ENCODE measurements around the gene UCK1.

The UCK1 gene

GRCh38 chr9:131530920-131531832 lies at the start of gene UCK1:
TSS of gene UCK1 (minus strand) at chr9:131531263. CDS start at chr9:131531174, 89 bp downstream.
- peak within 1 kb of the TSS; percentile 99 for H3K4me3 ChIP-seq (ENCODE audit: low read depth, low read length)
- no peaks in the 10 kb centered on the region for H3K4me1 ChIP-seq (ENCODE audit: control insufficient read depth, insufficient read depth, low read length, unreplicated experiment)
- H3K79me2 ChIP-seq (ENCODE audit: control insufficient read depth, insufficient read depth, low read length, unreplicated experiment) = peaks cover 11% of the 10 kb centered on the region
- H2AFZ ChIP-seq (ENCODE audit: low read length, unreplicated experiment) = peak within 1 kb of the TSS; percentile 91
- H3K27ac ChIP-seq (ENCODE audit: low read depth, low read length) = no peak within 1 kb of the TSS
- H3K36me3 ChIP-seq (ENCODE audit: insufficient read depth, low read length) = no peaks in the 10 kb centered on the region; the same call in 1 of the 2 replicates
- no peaks in the 10 kb centered on the region for H3K27me3 ChIP-seq (ENCODE audit: insufficient read depth, low read length)

GRCh38 chr9:131580358-131580757 lies 49.3 kb upstream of the UCK1 start:
- Histone ChIP-seq H3K79me2 (ENCODE audit: control insufficient read depth, insufficient read depth, low read length, unreplicated experiment) (no peaks in the 10 kb centered on the region), H3K4me1 (ENCODE audit: control insufficient read depth, insufficient read depth, low read length, unreplicated experiment) (no peaks in the 10 kb centered on the region), H3K4me3 (ENCODE audit: low read depth, low read length) (no peak overlapping the region), H2AFZ (ENCODE audit: low read length, unreplicated experiment) (no peak overlapping the region), H3K36me3 (ENCODE audit: insufficient read depth, low read length) (no peaks in the 10 kb centered on the region), H3K27me3 (ENCODE audit: insufficient read depth, low read length) (no peaks in the 10 kb centered on the region), H3K27ac (ENCODE audit: low read depth, low read length) (no peak overlapping the region)

GRCh38 chr9:131579789-131580211 lies 48.7 kb upstream of the UCK1 start:
- no peaks in the 10 kb centered on the region for H3K27me3 ChIP-seq (ENCODE audit: insufficient read depth, low read length)
- no peaks in the 10 kb centered on the region for H3K79me2 ChIP-seq (ENCODE audit: control insufficient read depth, insufficient read depth, low read length, unreplicated experiment)
- H3K4me3 ChIP-seq (ENCODE audit: low read depth, low read length) = no peak overlapping the region
- H3K27ac ChIP-seq (ENCODE audit: low read depth, low read length) = no peak overlapping the region
- no peaks in the 10 kb centered on the region for H3K36me3 ChIP-seq (ENCODE audit: insufficient read depth, low read length)
- no peak overlapping the region for H2AFZ ChIP-seq (ENCODE audit: low read length, unreplicated experiment)
- no peaks in the 10 kb centered on the region for H3K4me1 ChIP-seq (ENCODE audit: control insufficient read depth, insufficient read depth, low read length, unreplicated experiment)

- Histone ChIP-seq H3K4me1 (ENCODE audit: control insufficient read depth, insufficient read depth, low read length, unreplicated experiment) (no peaks in the 10 kb centered on the region), H2AFZ (ENCODE audit: low read length, unreplicated experiment) (no peak overlapping the region), H3K27ac (ENCODE audit: low read depth, low read length) (no peak overlapping the region), H3K36me3 (ENCODE audit: insufficient read depth, low read length) (no peaks in the 10 kb centered on the region), H3K79me2 (ENCODE audit: control insufficient read depth, insufficient read depth, low read length, unreplicated experiment) (no peaks in the 10 kb centered on the region), H3K27me3 (ENCODE audit: insufficient read depth, low read length) (no peaks in the 10 kb centered on the region), H3K4me3 (ENCODE audit: low read depth, low read length) (no peak overlapping the region)
Measured at GRCh38 chr9:131578731-131579504, 47.9 kb upstream of the UCK1 start.

- Histone ChIP-seq H3K27ac (ENCODE audit: low read depth, low read length) (no peak overlapping the region), H3K36me3 (ENCODE audit: insufficient read depth, low read length) (no peaks in the 10 kb centered on the region), H3K4me3 (ENCODE audit: low read depth, low read length) (no peak overlapping the region), H2AFZ (ENCODE audit: low read length, unreplicated experiment) (no peak overlapping the region), H3K27me3 (ENCODE audit: insufficient read depth, low read length) (no peaks in the 10 kb centered on the region), H3K79me2 (ENCODE audit: control insufficient read depth, insufficient read depth, low read length, unreplicated experiment) (no peaks in the 10 kb centered on the region), H3K4me1 (ENCODE audit: control insufficient read depth, insufficient read depth, low read length, unreplicated experiment) (no peaks in the 10 kb centered on the region)
Measured at GRCh38 chr9:131578021-131578420, 47.0 kb upstream of the UCK1 start.

- Histone ChIP-seq H3K79me2 (ENCODE audit: control insufficient read depth, insufficient read depth, low read length, unreplicated experiment) (no peaks in the 10 kb centered on the region), H3K4me3 (ENCODE audit: low read depth, low read length) (no peak overlapping the region), H3K4me1 (ENCODE audit: control insufficient read depth, insufficient read depth, low read length, unreplicated experiment) (no peaks in the 10 kb centered on the region), H3K27me3 (ENCODE audit: insufficient read depth, low read length) (no peaks in the 10 kb centered on the region), H2AFZ (ENCODE audit: low read length, unreplicated experiment) (no peak overlapping the region), H3K27ac (ENCODE audit: low read depth, low read length) (no peak overlapping the region), H3K36me3 (ENCODE audit: insufficient read depth, low read length) (no peaks in the 10 kb centered on the region)
Measured at GRCh38 chr9:131577005-131578000, 46.2 kb upstream of the UCK1 start.

- H3K4me1 ChIP-seq (ENCODE audit: control insufficient read depth, insufficient read depth, low read length, unreplicated experiment) = no peaks in the 10 kb centered on the region
- no peak overlapping the region for H2AFZ ChIP-seq (ENCODE audit: low read length, unreplicated experiment)
- no peaks in the 10 kb centered on the region for H3K27me3 ChIP-seq (ENCODE audit: insufficient read depth, low read length)
- no peaks in the 10 kb centered on the region for H3K79me2 ChIP-seq (ENCODE audit: control insufficient read depth, insufficient read depth, low read length, unreplicated experiment)
- no peak overlapping the region for H3K4me3 ChIP-seq (ENCODE audit: low read depth, low read length)
- H3K36me3 ChIP-seq (ENCODE audit: insufficient read depth, low read length) = no peaks in the 10 kb centered on the region
- H3K27ac ChIP-seq (ENCODE audit: low read depth, low read length) = no peak overlapping the region
Measured at GRCh38 chr9:131575946-131576853, 45.1 kb upstream of the UCK1 start.

- no peaks in the 10 kb centered on the region for H3K4me1 ChIP-seq (ENCODE audit: control insufficient read depth, insufficient read depth, low read length, unreplicated experiment)
- no peaks in the 10 kb centered on the region for H3K79me2 ChIP-seq (ENCODE audit: control insufficient read depth, insufficient read depth, low read length, unreplicated experiment)
- H3K4me3 ChIP-seq (ENCODE audit: low read depth, low read length) = no peak overlapping the region
- H3K36me3 ChIP-seq (ENCODE audit: insufficient read depth, low read length) = no peaks in the 10 kb centered on the region
- no peak overlapping the region for H2AFZ ChIP-seq (ENCODE audit: low read length, unreplicated experiment)
- no peaks in the 10 kb centered on the region for H3K27me3 ChIP-seq (ENCODE audit: insufficient read depth, low read length)
- H3K27ac ChIP-seq (ENCODE audit: low read depth, low read length) = no peak overlapping the region
Measured at GRCh38 chr9:131574730-131575640, 43.9 kb upstream of the UCK1 start.

GRCh38 chr9:131567910-131568309 lies 36.8 kb upstream of the UCK1 start:
- H3K27ac ChIP-seq (ENCODE audit: low read depth, low read length) = no peak overlapping the region
- no peaks in the 10 kb centered on the region for H3K79me2 ChIP-seq (ENCODE audit: control insufficient read depth, insufficient read depth, low read length, unreplicated experiment)
- no peak overlapping the region for H3K4me3 ChIP-seq (ENCODE audit: low read depth, low read length)
- no peaks in the 10 kb centered on the region for H3K27me3 ChIP-seq (ENCODE audit: insufficient read depth, low read length)
- no peaks in the 10 kb centered on the region for H3K36me3 ChIP-seq (ENCODE audit: insufficient read depth, low read length)
- H2AFZ ChIP-seq (ENCODE audit: low read length, unreplicated experiment) = no peak overlapping the region
- no peaks in the 10 kb centered on the region for H3K4me1 ChIP-seq (ENCODE audit: control insufficient read depth, insufficient read depth, low read length, unreplicated experiment)

Data from ACC112 (cell line).